ENCODE results near the gene BNIP3. TPM values are rescaled to one million over a fixed set of nuclear protein-coding genes. Genes with fewer than 3 reads are reported as not detected.

Gene BNIP3
- total and polyA plus RNA-seq, 2 of the 13 experiments (the other 11 are each of a cell fraction or from before 2014, with no cell fraction given): 73.7 to 223 TPM

DNA sequence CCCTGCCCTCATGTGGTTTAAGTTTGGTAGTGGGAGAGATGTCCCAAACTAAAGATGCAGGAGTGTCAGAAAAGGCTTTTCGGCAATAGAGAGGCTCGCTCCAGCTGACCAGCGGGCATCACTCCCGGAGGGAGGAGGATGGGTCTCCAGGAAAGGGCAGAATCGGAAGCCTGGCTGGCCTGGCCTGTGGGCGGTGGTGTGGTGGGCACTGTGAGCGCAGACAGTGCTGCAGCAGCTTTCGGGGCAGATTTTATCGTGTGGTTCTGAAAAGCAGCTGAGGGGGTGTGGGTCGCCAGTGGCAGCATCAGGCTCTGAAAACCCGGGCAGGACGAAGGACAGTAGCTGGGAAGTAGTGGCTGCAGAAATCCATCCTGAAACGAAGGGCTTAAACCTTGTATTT, 12.8 kb downstream of the BNIP3 start:
- peaks cover 7% of the 10 kb centered on the region for H3K4me1 ChIP-seq (ENCODE audit: insufficient read depth, low read length)
- BruUV-seq (replicated peaks): no TSS peak
- H3K9ac ChIP-seq (ENCODE audit: insufficient read depth, low read depth, low read length): no peak overlapping the region
- intact Hi-C loops (cut with micrococcal nuclease; ENCODE audit: unreplicated experiment): no loop called here
- peaks cover 27 to 59% of the 10 kb centered on the region in 2 experiments for H3K36me3 ChIP-seq (replicated peaks in 1 of 2; ENCODE audit: control insufficient read depth in 1 of 2, insufficient read depth in 2 of 2, low read length in 2 of 2)
- WGBS (ENCODE audit: low lambda C conversion rate): over 99% methylated on average over 13 of the region's 13 CpGs
- H3K4me3 ChIP-seq (replicated peaks in 1 of 3; ENCODE audit: insufficient read depth in 1 of 3, low read depth in 2 of 3, low read length in 3 of 3): no peak overlapping the region
- ChIA-PET POLR2A (interaction anchor here (2.6 kb wide), 1 partner anchor 12 kb away, joined by 9 read pairs; the partner anchor contains the start of gene BNIP3), CTCF (ENCODE audit: low intra/inter-chr PET ratio, low total read pairs) (no interaction called here)
- no peaks in the 10 kb centered on the region for H3K27me3 ChIP-seq (ENCODE audit: control insufficient read depth in 1 of 2, insufficient read depth in 2 of 2, low read length in 2 of 2)
- TF ChIP-seq ZNF790 (CRISPR knock-in tag; IDR thresholded peaks at IDR 0.05; ENCODE audit: borderline replicate concordance): no peak
- no peak for ATAC-seq
- DNase-seq (ENCODE audit: low spot score): no peak
- no peaks in the 10 kb centered on the region for H3K9me3 ChIP-seq (ENCODE audit: low read length)
- in situ Hi-C loops (cut with HindIII; ENCODE audit: extremely low pct_ligation_motif_present, low pct_unique_long_range_greater_than_20kb): no loop called here
- peaks cover 52% of the 10 kb centered on the region for H4K20me1 ChIP-seq (ENCODE audit: insufficient read depth, low read length)
- peaks cover 31% of the 10 kb centered on the region for H3K79me2 ChIP-seq (ENCODE audit: insufficient read depth, low read length)
- no peak overlapping the region for H3K4me2 ChIP-seq (ENCODE audit: low read depth, low read length)
- no peak overlapping the region for H3K27ac ChIP-seq (ENCODE audit: extremely low read length, insufficient read depth, low read length)
- H2AFZ ChIP-seq (ENCODE audit: low read length): no peak overlapping the region
- FAIRE-seq: no peak

- ChIA-PET CTCF (ENCODE audit: low intra/inter-chr PET ratio, low total read pairs) (no interaction called here), POLR2A (no interaction called here)
- Histone ChIP-seq H2AFZ (ENCODE audit: low read length) (no peak overlapping the region), H3K9ac (ENCODE audit: insufficient read depth, low read depth, low read length) (no peak overlapping the region), H3K4me2 (ENCODE audit: low read depth, low read length) (no peak overlapping the region), H3K9me3 (ENCODE audit: low read length) (no peaks in the 10 kb centered on the region), H3K27me3 (ENCODE audit: control insufficient read depth in 1 of 2, insufficient read depth in 2 of 2, low read length in 2 of 2) (no peaks in the 10 kb centered on the region), H3K36me3 (replicated peaks in 1 of 2; ENCODE audit: control insufficient read depth in 1 of 2, insufficient read depth in 2 of 2, low read length in 2 of 2) (peaks cover 7 to 18% of the 10 kb centered on the region in 2 experiments), H3K4me3 (replicated peaks in 1 of 3; ENCODE audit: insufficient read depth in 1 of 3, low read depth in 2 of 3, low read length in 3 of 3) (no peak overlapping the region), H3K79me2 (ENCODE audit: insufficient read depth, low read length) (no peaks in the 10 kb centered on the region), H3K27ac (ENCODE audit: extremely low read length, insufficient read depth, low read length) (no peak overlapping the region), H3K4me1 (ENCODE audit: insufficient read depth, low read length) (no peaks in the 10 kb centered on the region), H4K20me1 (ENCODE audit: insufficient read depth, low read length) (peaks cover 6% of the 10 kb centered on the region; the same call in 1 of the 2 replicates)
- in situ Hi-C loops (cut with HindIII; ENCODE audit: extremely low pct_ligation_motif_present, low pct_unique_long_range_greater_than_20kb) (no loop called here), intact Hi-C loops (cut with micrococcal nuclease; ENCODE audit: unreplicated experiment) (no loop called here)
- FAIRE-seq (no peak), DNase-seq (ENCODE audit: low spot score) (no peak), ATAC-seq (no peak)
- BruUV-seq (replicated peaks): no TSS peak
- 97% methylated on average over 9 of the region's 9 CpGs for WGBS (ENCODE audit: low lambda C conversion rate)
- no peak for TF ChIP-seq ZNF878 (CRISPR knock-in tag; IDR thresholded peaks at IDR 0.05)
- no peak for TF ChIP-seq KLF9 (CRISPR knock-in tag; IDR thresholded peaks at IDR 0.05; ENCODE audit: low read depth)
- no peak for TF ChIP-seq ZBTB2 (CRISPR knock-in tag; IDR thresholded peaks at IDR 0.05; ENCODE audit: low read depth)
- TF ChIP-seq, protein P1, sequence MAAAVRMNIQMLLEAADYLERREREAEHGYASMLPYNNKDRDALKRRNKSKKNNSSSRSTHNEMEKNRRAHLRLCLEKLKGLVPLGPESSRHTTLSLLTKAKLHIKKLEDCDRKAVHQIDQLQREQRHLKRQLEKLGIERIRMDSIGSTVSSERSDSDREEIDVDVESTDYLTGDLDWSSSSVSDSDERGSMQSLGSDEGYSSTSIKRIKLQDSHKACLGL (CRISPR knock-in tag; IDR thresholded peaks at IDR 0.05): no peak
- no peak for TF ChIP-seq PRPF4 (IDR thresholded peaks at IDR 0.05; ENCODE audit: low read depth, low read length, poor library complexity, severe bottlenecking)
- no peak for TF ChIP-seq XRCC5 (optimal IDR thresholded peaks at IDR 0.05; ENCODE audit: low read length)
- TF ChIP-seq POLR2A (IDR thresholded peaks at IDR 0.05; ENCODE audit: insufficient read depth in 1 of 2, low read depth in 2 of 2, low read length in 2 of 2): no peak
- no peak for TF ChIP-seq RBFOX2 (IDR thresholded peaks at IDR 0.05; ENCODE audit: low read depth, low read length)
- TF ChIP-seq, protein P2, sequence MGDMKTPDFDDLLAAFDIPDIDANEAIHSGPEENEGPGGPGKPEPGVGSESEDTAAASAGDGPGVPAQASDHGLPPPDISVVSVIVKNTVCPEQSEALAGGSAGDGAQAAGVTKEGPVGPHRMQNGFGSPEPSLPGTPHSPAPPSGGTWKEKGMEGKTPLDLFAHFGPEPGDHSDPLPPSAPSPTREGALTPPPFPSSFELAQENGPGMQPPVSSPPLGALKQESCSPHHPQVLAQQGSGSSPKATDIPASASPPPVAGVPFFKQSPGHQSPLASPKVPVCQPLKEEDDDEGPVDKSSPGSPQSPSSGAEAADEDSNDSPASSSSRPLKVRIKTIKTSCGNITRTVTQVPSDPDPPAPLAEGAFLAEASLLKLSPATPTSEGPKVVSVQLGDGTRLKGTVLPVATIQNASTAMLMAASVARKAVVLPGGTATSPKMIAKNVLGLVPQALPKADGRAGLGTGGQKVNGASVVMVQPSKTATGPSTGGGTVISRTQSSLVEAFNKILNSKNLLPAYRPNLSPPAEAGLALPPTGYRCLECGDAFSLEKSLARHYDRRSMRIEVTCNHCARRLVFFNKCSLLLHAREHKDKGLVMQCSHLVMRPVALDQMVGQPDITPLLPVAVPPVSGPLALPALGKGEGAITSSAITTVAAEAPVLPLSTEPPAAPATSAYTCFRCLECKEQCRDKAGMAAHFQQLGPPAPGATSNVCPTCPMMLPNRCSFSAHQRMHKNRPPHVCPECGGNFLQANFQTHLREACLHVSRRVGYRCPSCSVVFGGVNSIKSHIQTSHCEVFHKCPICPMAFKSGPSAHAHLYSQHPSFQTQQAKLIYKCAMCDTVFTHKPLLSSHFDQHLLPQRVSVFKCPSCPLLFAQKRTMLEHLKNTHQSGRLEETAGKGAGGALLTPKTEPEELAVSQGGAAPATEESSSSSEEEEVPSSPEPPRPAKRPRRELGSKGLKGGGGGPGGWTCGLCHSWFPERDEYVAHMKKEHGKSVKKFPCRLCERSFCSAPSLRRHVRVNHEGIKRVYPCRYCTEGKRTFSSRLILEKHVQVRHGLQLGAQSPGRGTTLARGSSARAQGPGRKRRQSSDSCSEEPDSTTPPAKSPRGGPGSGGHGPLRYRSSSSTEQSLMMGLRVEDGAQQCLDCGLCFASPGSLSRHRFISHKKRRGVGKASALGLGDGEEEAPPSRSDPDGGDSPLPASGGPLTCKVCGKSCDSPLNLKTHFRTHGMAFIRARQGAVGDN (CRISPR knock-in tag; IDR thresholded peaks at IDR 0.05): no peak
- no peak for TF ChIP-seq JARID2 (CRISPR knock-in tag; IDR thresholded peaks at IDR 0.05; ENCODE audit: insufficient replicate concordance)
Observed at GRCh38 chr10:131964298-131964697, 17.4 kb downstream of the BNIP3 start.

Data from HepG2 (cell line).